HG02884 (cell line): ENCODE results near the gene HOXC12.
A peak's percentile ranks its signal among the peaks of the same experiment; 100 is the strongest.

Experiments
- ATAC-seq: cut with Tn5 transposase; IDR thresholded peaks from one replicate; pipeline ENCODE4 v1.9.1; 2021; ENCODE audit warnings: mild to moderate bottlenecking, moderate library complexity; ENCODE audit not compliant: unreplicated experiment

The HOXC12 gene

DNA sequence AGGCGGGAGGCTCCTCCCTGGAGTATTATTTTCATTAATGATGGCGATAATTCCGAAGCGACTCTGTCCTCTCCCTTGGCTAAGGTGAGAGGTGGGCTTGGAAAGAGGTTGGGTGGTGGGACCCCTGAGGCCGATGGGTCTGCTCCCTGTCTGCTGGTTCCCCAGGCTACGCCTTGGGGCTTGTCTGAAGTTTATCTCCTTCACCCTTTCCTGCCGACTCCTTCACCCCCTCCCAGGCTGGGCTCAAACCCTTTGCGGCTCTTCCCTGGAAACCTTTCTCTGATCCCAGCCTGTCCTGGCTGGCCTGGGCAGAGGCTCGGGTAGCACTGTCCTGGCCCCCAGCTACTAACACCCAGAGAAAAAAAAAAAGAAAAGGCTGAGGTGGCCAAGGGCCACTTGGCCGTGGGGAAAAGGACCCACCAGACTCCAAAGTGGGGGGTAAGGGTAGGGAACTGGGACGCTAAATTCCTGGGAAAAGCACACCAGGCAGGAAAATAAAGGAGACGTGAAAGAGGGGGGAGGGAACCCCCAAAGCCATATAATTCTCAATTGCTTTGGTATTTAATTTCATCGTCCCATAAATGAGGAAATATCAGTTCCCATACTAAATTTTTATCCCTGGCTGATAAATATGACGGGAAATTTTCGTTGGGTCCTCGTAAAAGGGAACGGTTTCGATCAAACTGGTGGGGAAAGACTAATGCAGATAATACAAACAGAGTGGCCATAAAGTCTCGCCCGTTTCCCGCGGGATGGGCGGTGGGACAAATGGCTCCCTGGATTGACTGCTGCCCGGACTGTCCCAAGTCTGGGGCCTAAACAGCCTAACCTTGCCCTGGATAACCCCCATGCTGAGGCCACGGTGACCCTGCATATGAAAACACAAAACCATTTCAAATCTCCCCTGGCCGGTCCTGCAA lies 28.2 kb downstream of the HOXC12 start:
- ATAC-seq: no peak

GRCh38 chr12:53983568-53983949 lies 28.9 kb downstream of the HOXC12 start:
- no peak for ATAC-seq

- no peak for ATAC-seq
These were observed 29.4 kb downstream of the HOXC12 start for GRCh38 chr12:53983950-53984572.

- ATAC-seq: peak; percentile 62
These were observed 30.4 kb downstream of the HOXC12 start, which contains the start of gene HOXC10 for GRCh38 chr12:53984901-53985691. Gene HOXC10, plus strand, starts transcription at chr12:53985146. Its CDS starts 114 bp downstream, at chr12:53985260.

DNA sequence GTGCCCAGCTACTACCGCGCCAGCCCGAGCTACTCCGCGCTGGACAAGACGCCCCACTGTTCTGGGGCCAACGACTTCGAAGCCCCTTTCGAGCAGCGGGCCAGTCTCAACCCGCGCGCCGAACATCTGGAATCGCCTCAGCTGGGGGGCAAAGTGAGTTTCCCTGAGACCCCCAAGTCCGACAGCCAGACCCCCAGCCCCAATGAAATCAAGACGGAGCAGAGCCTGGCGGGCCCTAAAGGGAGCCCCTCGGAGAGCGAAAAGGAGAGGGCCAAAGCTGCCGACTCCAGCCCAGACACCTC lies 30.9 kb downstream of the HOXC12 start:
- ATAC-seq: no peak

GRCh38 chr12:53985994-53986685 lies 31.4 kb downstream of the HOXC12 start:
- ATAC-seq: no peak

DNA sequence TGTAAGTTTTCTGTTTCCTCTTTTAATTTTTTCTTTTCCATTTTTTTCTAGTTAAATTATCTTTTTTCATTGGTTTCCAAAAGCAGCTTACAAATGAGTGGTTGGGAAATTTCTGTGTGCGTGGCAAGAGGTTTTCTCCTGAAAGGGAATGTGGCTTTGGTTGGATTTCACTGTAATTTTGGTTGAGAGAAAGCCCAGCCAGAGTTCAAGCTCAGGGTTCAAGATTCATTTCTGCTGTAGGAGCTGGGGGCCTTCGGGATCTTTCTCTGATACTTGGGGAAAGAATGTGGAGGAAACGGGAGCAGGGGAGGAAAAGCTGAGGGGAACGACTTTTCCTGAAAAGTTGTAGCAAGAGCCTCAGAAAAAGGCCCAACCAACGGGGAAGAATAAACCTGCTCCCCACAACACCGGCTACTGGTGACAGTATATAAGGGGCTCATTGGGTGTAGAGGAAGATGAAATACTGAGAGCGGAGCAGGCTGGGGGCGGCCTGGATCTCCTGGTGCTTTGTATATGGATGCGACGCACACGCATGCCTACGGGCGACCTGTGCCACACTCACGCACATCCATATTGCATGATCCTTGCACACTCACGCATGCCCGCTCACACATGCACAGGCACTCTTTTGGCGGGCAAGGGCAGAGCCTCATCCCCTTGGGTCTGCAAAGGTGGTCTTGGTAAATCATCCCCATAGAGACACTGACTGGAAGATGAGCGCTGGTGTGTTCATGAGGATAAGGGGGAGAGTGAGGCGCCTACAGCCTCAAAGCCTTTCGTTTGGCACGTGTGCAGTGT lies 32.2 kb downstream of the HOXC12 start:
- ATAC-seq: no peak

GRCh38 chr12:53987787-53988230 lies 33.1 kb downstream of the HOXC12 start:
- no peak for ATAC-seq

DNA sequence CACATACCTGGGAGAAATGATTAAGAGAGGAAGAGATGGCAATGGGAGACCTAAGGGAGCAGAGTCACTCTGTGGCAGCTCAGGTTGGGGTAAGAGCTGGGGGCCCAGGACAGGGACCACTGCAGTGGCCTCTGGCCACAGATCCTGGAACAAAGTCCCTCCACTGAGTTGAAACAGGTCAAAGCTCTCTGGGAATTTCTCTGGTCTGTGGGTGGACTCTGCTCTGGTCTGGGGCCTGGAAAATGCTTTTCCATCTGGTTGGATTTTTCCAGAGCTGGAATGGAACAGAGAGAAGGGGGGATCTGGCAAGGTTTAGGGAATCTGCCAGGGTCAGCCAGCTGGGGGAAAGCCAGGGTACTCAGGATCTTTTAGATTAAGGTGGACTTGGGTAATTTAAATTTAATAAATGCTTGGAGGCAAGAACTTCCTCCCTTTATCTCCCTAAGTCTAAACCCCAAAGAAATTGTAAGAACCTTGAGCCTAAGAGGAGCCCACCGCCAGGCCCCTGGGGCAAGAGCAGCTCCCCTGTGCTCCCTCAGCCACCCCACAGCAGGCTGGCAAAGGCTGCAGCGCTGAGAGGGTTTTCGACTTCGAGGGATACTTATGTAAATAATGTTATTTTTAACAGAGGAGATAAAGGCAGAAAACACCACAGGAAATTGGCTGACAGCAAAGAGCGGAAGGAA lies 34.0 kb downstream of the HOXC12 start:
- no peak for ATAC-seq

GRCh38 chr12:53989227-53990113 lies 34.8 kb downstream of the HOXC12 start:
- no peak for ATAC-seq

- no peak for ATAC-seq
These were observed 35.8 kb downstream of the HOXC12 start for GRCh38 chr12:53990311-53991076.

DNA sequence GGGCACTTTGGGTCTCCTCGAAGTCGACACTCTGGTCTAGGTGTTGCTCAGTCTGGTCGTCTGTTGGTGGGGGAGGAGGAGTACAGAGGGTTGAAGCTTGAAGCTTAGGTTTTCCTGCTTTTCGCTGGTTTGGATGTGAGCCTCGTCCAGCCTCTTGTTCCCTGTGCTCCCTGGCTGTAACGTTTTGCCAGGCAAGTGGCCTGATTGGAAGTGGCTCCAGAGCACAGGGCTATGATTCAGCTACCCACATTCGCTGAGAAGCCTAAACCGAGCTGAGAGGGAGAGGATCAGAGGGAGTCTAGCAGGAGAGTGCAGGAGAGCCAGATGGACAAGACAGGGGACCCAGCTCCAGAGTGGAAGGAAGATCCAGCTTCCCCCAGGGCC lies 36.4 kb downstream of the HOXC12 start:
- ATAC-seq: no peak

- ATAC-seq: no peak
These were observed 37.7 kb downstream of the HOXC12 start for GRCh38 chr12:53992377-53992889.

DNA sequence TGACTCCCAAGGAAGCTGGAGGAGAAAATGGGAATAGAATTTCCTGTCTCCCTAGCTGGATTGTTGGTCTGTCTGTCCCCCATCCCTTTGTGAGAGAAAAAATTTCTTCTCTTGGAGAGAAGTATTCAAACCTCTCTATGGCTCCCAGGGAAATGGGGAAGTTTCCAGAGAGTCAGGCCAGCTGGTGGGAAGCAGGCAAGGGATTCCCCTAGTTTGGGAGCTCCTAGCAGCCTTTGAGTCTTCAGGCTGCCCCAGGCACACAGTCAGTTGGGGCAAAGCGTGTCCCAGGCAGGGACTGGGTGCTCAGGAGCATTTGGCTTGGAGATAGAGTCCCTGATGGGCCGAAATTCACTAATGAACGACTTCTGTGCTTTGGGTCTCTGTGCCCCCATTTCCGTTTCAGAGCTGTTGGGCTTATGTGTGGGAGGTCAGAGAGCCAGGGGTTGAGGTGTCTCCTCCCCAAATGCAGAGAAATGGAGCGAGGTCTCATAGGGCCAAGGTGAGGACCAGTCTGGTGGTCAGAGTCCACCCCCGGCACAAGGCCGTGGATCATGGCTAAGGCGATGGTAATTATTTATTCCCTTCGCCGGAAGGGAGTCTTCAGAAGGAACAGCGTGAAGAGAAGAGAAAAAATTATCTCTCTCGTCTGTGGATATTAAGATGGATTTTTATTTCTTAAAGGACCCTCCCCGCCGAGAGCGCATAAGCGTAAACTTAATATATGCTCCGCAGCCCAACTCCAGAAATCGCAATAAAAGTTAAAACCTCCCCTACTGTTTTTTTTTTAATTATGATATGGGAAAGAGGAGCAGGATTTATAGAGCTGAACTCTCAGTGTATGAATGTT lies 38.7 kb downstream of the HOXC12 start:
- no peak for ATAC-seq

DNA sequence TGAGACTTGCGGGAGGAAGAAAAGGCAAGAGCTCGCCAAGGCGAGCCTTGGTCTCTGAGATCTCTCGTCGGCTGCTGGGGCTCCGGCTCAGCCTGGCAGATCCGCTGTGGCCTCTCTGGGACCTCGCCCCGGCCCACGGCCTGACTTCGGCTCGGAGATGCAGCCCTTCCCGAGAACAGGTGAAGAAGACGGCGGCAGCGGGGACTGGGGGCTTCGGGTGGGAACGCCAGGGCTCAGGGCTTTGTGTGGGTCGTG lies 39.2 kb downstream of the HOXC12 start:
- no peak for ATAC-seq

DNA sequence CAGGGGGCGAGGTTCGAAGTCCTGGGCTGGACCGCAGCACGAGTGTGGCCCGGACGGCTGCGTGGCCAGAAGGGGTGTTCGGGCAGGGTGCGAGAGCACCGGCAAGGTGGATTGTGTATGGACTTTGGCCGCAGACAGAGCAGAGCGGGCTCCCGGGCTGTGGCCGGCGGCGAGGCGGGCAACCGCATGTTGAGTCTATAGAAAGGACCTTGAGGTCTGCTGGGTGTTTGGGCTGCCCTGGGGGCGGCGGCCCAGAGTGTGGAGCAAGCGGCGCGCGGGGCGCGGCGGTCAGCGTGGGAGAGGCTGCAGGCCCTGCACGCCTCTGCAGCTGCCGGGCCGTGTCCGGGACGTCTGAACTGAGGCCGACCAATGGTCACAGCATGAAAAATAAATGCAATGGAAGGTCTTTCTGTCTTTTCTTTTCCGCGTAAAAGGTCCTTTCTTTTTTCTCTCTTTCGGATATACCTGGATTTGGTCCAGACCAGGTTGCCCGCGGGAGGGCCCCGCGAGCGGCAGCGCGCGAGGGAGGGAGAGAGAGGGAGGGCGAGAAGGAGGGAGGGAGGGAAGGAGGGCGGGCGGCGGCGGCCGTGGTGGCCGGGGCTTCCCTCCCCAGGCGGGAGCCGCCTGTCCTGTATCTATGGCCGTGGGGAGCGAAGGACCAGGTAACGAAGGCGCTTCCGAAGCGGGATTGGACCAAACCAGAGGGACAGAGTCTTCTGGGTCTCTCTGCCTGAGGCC lies 39.7 kb downstream of the HOXC12 start:
- no peak for ATAC-seq
